HG03439 (cell line): ENCODE data around the gene PRND.
"Not testable (repeated sequence)": the region's sequence is repeated elsewhere in the genome, so short reads cannot be mapped to it uniquely, and the experiment has no call there.

Source experiments
- ATAC-seq: cut with Tn5 transposase; IDR thresholded peaks from one replicate; pipeline ENCODE4 v1.9.1; 2021; ENCODE audit warnings: mild to moderate bottlenecking, moderate library complexity; ENCODE audit not compliant: unreplicated experiment

The PRND gene

DNA sequence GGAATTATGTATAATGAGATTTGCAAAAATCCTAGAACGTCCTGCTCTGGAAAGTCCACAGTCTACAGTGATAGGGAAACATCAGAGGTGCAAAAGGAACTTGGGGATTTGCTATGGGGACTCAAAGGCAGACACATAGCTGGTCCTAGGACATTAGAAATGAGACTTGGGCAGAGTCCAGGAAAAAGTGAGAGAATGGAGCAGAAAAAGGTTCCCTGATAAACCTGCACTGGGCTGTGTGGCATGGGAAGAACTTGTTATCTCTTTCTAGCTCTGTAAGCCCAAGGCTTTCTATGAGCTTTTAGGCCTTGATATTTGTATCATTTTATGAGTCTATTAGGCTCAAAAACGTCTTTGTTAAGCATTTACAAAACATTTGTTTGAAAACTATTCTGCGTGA, 15.2 kb downstream of the PRND start:
- no peak for ATAC-seq

DNA sequence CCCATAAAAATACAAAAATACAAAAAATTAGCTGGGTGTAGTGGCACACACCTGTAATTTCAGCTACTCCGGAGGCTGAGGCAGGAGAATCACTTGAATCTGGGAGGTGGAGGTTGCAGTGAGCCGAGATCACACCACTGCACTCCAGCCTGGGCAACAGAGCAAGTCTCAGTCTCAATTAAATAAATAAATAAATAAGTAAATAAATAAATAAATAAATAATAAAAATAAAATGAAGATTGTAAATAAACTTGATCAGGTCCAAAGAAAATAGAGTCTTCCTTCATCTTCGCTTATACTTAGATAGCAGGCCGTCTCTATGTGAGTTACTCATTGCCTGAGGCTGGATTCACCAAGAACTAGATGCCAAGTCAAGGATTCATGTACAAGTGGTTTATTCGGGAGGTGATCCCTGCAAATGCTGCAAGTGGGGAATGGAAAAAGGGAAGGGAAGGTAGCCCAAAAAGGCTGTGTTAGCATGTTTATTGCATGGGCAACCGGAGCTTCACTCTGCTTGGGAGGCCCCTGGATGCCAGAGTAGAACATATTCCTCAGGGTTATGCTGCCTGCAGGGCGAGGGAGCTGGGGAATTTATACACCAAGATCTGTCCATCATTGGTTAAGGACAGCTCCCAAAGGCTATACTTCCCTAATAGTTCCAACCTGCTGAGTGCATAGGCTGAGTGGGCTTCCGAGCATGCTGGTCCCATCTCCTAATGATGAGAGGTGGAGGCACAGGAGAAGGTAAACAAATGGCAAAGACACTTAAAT, 16.3 kb downstream of the PRND start:
- no peak for ATAC-seq

GRCh38 chr20:4740774-4741431, 19.2 kb downstream of the PRND start:
- ATAC-seq, result no peak

GRCh38 chr20:4748847-4749246, 27.1 kb downstream of the PRND start:
- no peak for ATAC-seq

GRCh38 chr20:4749326-4749725, 27.6 kb downstream of the PRND start:
- ATAC-seq, result no peak

DNA sequence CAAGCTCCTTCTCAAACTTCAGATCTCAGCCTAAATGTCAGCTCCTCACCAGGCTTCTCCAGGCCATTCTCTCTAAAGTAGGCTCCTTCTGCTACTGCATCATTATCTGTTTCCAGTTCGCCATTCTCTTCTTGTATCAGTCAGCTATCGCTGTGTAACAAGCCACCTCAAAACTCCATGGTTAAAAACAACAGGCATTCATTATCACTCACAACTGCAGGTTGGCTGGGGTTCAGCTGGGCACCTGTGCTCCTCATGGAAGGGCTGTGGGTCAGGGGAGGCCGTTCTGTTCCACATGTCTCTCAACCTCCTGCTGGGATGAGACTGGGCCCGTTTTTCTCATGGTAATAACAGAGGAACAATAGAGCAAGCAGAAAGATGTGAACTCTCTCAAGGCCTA, 28.7 kb downstream of the PRND start:
- ATAC-seq, result no peak

DNA sequence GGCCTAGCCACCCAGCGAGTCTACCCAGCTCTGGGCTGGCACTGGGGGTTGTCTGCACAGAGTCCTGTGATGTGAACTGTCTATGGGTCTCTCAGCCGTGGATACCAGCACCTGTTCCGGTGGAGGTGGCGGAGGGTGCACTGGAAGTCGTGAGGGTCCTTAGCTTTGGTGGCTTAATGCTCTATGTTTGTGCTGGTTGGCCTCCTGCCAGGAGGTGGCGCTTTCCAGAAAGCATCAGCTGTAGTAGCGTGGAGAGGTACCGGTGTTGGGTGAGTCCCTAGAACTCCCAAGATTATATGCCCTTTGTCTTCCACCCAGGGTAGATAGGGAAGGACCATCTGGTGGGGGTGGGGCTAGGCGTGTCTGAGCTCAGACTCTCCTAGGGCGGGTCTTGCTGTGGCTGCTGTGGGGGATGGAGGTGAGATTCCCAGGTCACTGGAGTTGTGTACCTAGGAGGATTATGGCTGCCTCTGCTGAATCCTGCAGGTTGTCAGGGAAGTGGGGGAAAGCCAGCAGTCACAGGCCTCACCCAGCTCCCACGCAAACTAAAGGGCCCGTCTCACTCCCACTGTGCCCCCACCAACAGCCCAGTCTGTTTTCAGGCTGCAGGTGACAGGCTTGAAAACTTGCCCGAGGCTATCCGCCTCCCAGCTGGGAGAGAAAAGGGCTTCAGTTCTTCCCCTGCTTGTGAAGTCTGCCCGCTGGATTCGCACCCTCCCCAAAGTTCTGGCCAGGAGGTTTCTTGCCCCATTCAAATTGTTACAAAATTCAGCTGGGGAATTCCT, 37.6 kb downstream of the PRND start:
- not testable (repeated sequence) for ATAC-seq

DNA sequence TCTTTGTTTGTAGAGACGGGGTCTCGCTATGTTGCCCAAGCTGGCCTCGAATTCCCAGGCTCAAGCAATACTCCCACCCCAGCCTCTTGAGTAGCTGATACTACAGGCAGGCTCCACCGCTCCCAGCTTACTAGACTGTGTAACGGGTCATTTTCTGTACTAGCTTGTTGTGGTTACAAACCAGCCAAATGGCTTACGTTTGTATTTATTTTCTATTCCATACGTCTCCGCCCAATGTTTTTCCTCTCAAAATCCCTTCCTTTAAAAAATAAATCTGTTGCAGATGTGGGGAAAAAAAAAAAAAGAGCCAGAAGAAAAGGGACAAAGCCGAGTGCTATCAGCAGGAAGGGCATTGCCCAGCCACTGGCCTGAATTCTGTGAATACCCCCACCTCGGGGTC, 41.6 kb downstream of the PRND start:
- no peak for ATAC-seq

GRCh38 chr20:4763723-4764510, 42.2 kb downstream of the PRND start:
- no peak for ATAC-seq

GRCh38 chr20:4764805-4765204, 43.1 kb downstream of the PRND start:
- no peak for ATAC-seq

DNA sequence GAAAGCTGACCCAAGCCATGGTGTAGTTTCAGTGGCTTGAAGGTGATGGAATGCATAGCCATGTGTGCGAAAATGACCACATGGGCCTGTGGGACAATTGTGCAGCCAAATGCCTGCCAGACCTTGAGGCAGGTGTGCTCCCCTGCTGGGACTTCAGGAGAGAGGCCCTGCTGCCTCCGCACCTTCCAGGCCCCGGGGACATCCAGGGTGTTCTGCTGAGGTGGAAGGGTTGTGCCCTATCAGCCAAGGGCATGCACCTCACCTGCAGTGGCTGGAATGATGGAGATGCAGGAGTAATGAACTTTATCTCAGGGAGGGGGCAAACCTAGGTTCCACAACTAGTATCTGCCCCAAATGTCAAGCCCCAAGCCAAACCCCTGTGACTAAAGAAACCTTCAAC, 44.0 kb downstream of the PRND start:
- ATAC-seq, result no peak

- ATAC-seq, result no peak
These were observed 44.9 kb downstream of the PRND start for GRCh38 chr20:4766631-4767030.

GRCh38 chr20:4767084-4767483, 45.4 kb downstream of the PRND start:
- no peak for ATAC-seq

GRCh38 chr20:4769328-4769727, 47.6 kb downstream of the PRND start:
- ATAC-seq, result no peak

- no peak for ATAC-seq
These were observed 48.3 kb downstream of the PRND start for GRCh38 chr20:4770026-4770425.

- ATAC-seq, result no peak
These were observed 49.3 kb downstream of the PRND start for GRCh38 chr20:4771004-4771403.

GRCh38 chr20:4772132-4772531, 50.4 kb downstream of the PRND start:
- no peak for ATAC-seq

- not testable (repeated sequence) for ATAC-seq
These were observed 51.3 kb downstream of the PRND start for GRCh38 chr20:4773014-4773413.

GRCh38 chr20:4773736-4774135, 52.0 kb downstream of the PRND start:
- ATAC-seq, result no peak

DNA sequence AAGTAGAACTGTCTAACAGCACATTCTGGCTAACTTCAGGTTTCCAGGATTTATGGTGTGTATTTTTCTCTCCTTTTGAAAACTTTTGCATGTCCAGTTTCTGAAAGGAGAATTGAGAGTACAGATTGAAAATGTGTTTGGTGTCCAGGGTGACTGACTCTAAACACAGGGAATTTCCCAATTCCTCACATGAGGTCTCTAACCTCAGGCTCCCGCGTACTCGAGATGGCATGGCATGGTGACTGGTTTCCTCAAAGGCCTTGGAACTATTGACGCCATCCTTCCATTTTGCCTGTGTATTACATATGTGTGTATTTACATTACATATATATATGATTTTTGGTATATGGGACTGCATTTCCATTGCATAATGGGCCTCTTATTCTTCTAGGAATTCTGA, 52.5 kb downstream of the PRND start:
- no peak for ATAC-seq
